ENCODE results near the gene JAG2.

JAG2 gene

DNA sequence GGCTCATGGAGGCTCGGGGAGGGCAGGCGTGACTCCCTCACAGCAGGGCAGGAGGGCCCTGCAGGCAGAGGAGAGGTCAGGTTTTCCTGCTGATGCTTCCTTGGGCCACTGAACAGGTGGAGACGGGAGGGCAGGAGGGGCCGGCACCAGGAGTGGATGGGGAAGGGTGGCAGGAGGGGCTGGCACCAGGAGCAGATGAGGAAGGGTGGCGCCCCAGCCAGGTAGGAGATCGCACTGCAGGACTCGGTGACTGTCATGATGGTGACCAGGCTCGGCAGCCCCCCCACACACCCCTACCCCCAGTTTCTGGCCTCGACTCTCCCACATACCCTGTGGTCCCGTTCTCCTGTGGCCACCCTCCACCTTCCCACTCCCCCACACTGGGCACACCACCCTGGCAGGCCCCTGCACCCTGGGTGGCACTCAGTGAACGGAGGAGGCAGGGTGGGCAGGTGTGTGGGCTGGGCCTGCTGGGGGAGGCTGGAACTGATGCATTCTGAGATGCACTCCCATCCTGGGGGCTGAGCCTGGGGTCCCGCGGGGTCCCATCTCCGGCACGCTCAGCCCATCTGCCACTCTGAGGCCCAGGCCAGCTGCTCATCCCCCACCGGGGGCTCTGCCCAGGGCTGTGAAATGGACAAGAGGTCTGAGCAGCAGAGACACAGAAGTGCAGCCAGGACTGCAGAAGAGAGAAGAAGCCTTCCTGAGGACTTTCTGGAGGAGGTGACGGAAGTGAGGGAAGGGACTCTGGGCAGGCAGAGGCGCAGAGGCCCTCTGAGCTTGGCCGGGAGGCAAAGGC, 9.7 kb upstream of the JAG2 start:
- Histone ChIP-seq H3K9me2 (replicated peaks; ENCODE audit: insufficient read depth, low read length) (no peaks in the 10 kb centered on the region), H3K9ac (ENCODE audit: low read length) (no peak overlapping the region), H3K79me2 (ENCODE audit: insufficient read depth, low read length) (no peaks in the 10 kb centered on the region), H3K4me2 (ENCODE audit: low read depth, low read length, poor library complexity, severe bottlenecking) (no peak overlapping the region), H3K36me3 (ENCODE audit: low read length) (no peaks in the 10 kb centered on the region), H3K9me3 (ENCODE audit: insufficient read depth, low read length) (no peaks in the 10 kb centered on the region), H4K20me1 (ENCODE audit: low read depth, low read length) (no peaks in the 10 kb centered on the region; the same call in 1 of the 2 replicates), H3K27me3 (ENCODE audit: low read length) (no peaks in the 10 kb centered on the region), H3K4me3 (ENCODE audit: insufficient read depth, low read length, poor library complexity, severe bottlenecking) (no peak overlapping the region), H3K27ac (ENCODE audit: low read depth, low read length) (no peak overlapping the region), H2AFZ (ENCODE audit: low read depth, low read length, severe bottlenecking) (no peak overlapping the region), H3F3A (ENCODE audit: insufficient read depth) (no peaks in the 10 kb centered on the region)
- no peak for TF ChIP-seq EZH2phosphoT487 (conservative IDR thresholded peaks at IDR 0.05; ENCODE audit: low read length)
- TF ChIP-seq, protein P1, sequence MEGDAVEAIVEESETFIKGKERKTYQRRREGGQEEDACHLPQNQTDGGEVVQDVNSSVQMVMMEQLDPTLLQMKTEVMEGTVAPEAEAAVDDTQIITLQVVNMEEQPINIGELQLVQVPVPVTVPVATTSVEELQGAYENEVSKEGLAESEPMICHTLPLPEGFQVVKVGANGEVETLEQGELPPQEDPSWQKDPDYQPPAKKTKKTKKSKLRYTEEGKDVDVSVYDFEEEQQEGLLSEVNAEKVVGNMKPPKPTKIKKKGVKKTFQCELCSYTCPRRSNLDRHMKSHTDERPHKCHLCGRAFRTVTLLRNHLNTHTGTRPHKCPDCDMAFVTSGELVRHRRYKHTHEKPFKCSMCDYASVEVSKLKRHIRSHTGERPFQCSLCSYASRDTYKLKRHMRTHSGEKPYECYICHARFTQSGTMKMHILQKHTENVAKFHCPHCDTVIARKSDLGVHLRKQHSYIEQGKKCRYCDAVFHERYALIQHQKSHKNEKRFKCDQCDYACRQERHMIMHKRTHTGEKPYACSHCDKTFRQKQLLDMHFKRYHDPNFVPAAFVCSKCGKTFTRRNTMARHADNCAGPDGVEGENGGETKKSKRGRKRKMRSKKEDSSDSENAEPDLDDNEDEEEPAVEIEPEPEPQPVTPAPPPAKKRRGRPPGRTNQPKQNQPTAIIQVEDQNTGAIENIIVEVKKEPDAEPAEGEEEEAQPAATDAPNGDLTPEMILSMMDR (IDR thresholded peaks at IDR 0.05; ENCODE audit: insufficient read depth, low read length, poor library complexity, severe bottlenecking): no peak

DNA sequence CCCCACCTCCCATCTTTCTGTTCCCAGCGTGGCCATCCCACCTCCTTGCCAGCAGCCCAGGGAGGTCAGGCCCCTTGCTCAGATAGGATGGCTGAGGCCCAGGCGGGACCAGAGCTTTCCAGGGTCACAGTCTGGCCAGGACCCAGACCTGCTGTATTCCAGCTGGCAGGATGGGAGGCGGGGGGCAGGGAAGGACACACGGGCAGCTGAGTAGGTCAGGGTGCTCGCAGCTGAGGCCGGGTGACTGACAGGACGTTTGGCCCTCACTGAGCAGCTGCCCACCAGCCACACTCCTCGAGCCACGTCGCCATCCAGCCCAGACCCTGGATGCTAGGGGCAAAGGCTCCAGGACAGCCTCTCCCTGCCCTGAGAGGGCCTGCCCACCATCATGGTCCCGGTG, 8.5 kb upstream of the JAG2 start:
- no peaks in the 10 kb centered on the region; the same call in 1 of the 2 replicates for H4K20me1 ChIP-seq (ENCODE audit: low read depth, low read length)
- H3K79me2 ChIP-seq (ENCODE audit: insufficient read depth, low read length): no peaks in the 10 kb centered on the region
- no peak overlapping the region for H2AFZ ChIP-seq (ENCODE audit: low read depth, low read length, severe bottlenecking)
- H3F3A ChIP-seq (ENCODE audit: insufficient read depth): no peaks in the 10 kb centered on the region
- H3K9ac ChIP-seq (ENCODE audit: low read length): no peak overlapping the region
- no peak overlapping the region for H3K4me2 ChIP-seq (ENCODE audit: low read depth, low read length, poor library complexity, severe bottlenecking)
- no peaks in the 10 kb centered on the region for H3K36me3 ChIP-seq (ENCODE audit: low read length)
- no peaks in the 10 kb centered on the region for H3K27me3 ChIP-seq (ENCODE audit: low read length)
- H3K27ac ChIP-seq (ENCODE audit: low read depth, low read length): no peak overlapping the region
- no peaks in the 10 kb centered on the region for H3K9me2 ChIP-seq (replicated peaks; ENCODE audit: insufficient read depth, low read length)
- H3K9me3 ChIP-seq (ENCODE audit: insufficient read depth, low read length): no peaks in the 10 kb centered on the region
- no peak overlapping the region for H3K4me3 ChIP-seq (ENCODE audit: insufficient read depth, low read length, poor library complexity, severe bottlenecking)
- TF ChIP-seq, protein P1 (IDR thresholded peaks at IDR 0.05; ENCODE audit: insufficient read depth, low read length, poor library complexity, severe bottlenecking): no peak

DNA sequence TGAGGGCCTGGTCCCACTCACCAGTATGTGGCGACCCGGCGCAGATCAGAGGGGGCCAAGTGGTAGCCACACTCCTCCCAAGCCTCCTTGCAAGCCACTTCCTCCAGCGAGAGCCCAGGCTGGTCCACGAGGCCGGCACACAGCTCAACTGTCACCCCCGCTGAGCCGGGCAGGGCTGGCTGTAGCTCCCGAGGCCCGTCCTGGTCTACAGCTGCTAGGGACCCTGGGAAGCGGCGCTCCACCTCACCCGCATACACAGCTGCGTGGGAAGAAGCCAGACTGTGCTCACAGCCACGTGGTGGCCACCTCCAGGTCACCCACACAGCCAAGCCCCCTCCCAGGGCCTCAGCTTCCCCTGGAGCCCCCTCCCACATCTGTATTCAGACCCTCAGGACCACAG, 7.9 kb upstream of the JAG2 start:
- Histone ChIP-seq H3K9me2 (replicated peaks; ENCODE audit: insufficient read depth, low read length) (no peaks in the 10 kb centered on the region), H3K27me3 (ENCODE audit: low read length) (no peaks in the 10 kb centered on the region), H3K79me2 (ENCODE audit: insufficient read depth, low read length) (no peaks in the 10 kb centered on the region), H3F3A (ENCODE audit: insufficient read depth) (no peaks in the 10 kb centered on the region), H3K9ac (ENCODE audit: low read length) (no peak overlapping the region), H3K36me3 (ENCODE audit: low read length) (no peaks in the 10 kb centered on the region), H3K27ac (ENCODE audit: low read depth, low read length) (no peak overlapping the region), H3K4me2 (ENCODE audit: low read depth, low read length, poor library complexity, severe bottlenecking) (no peak overlapping the region), H4K20me1 (ENCODE audit: low read depth, low read length) (no peaks in the 10 kb centered on the region; the same call in 1 of the 2 replicates), H3K9me3 (ENCODE audit: insufficient read depth, low read length) (no peaks in the 10 kb centered on the region), H3K4me3 (ENCODE audit: insufficient read depth, low read length, poor library complexity, severe bottlenecking) (no peak overlapping the region), H2AFZ (ENCODE audit: low read depth, low read length, severe bottlenecking) (no peak overlapping the region)
- TF ChIP-seq EZH2phosphoT487 (conservative IDR thresholded peaks at IDR 0.05; ENCODE audit: low read length): no peak
- TF ChIP-seq, protein P1 (IDR thresholded peaks at IDR 0.05; ENCODE audit: insufficient read depth, low read length, poor library complexity, severe bottlenecking): no peak
